Measurements from ENCODE around the gene AMACR.

DNA sequence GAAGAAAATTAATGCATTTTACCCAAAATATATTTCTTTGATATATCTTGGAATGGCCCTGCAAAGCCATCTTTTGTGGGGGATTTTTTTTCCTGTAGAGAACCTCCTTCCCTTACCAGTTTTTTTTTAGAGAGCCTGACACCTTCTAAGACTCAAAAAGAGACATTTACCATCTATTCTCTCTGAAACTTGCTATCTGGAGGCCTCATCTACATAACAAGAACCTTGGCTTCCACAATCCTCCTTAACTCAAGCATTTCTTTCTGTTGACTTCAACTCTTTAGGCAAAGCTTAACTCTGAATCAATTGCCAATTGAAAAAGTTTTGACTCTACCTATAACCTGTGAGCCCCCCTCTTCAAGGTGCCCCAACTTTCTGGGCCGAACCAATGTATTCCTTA lies 29.5 kb downstream of the AMACR start:
- no peak for TF ChIP-seq POLR2A (IDR thresholded peaks at IDR 0.05; ENCODE audit: low read depth, low read length)
- no peak for TF ChIP-seq POLR2AphosphoS5 (IDR thresholded peaks at IDR 0.05; ENCODE audit: low read depth, low read length)
- TF ChIP-seq TAF1 (IDR thresholded peaks at IDR 0.05; ENCODE audit: low read depth, low read length) = no peak
- no peak for TF ChIP-seq SPI1 (IDR thresholded peaks at IDR 0.05; ENCODE audit: low read depth, low read length)
- no peak for TF ChIP-seq POU2F2 (IDR thresholded peaks at IDR 0.05; ENCODE audit: low read depth, low read length)

Data from GM12891 (cell line).